ENCODE data around the gene CCN6.

DNA sequence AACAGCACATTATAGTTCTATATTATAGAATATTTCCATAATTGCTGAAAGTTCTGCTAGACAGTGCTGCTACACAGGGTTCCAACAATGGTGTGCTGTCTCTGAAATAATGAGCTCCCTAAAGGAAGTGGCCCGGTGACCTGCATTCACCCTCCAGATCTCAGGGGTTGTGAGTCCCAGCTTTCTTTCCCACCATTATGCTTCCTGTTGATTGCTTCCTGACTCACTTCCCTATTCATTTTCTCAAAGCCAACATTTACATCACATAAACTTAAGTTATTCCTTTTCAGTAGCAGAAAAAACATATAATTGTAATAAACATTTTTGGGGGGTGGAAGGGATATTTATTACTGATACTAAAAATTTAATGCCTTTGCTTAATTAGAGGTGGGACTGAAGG lies 12.9 kb upstream of the CCN6 start:
- no peak for TF ChIP-seq PKNOX1 (IDR thresholded peaks at IDR 0.05)
- TF ChIP-seq ELF4 (IDR thresholded peaks at IDR 0.05), result no peak
- TF ChIP-seq ARNT (IDR thresholded peaks at IDR 0.05), result no peak
- TF ChIP-seq SP1 (IDR thresholded peaks at IDR 0.05), result no peak
- TF ChIP-seq NFRKB (IDR thresholded peaks at IDR 0.05), result no peak
- TF ChIP-seq TARDBP (IDR thresholded peaks at IDR 0.05), result no peak
- no peak for TF ChIP-seq FOXA1 (IDR thresholded peaks at IDR 0.05)
- TF ChIP-seq SUZ12 (IDR thresholded peaks at IDR 0.05), result no peak
- TF ChIP-seq ZNF384 (IDR thresholded peaks at IDR 0.05), result no peak
- no peak for TF ChIP-seq FOXK2 (IDR thresholded peaks at IDR 0.05)

All from HEK293T (cell line).